Measurements from ENCODE around the gene EXOC4.

- TF ChIP-seq POLR2A (IDR thresholded peaks at IDR 0.05; ENCODE audit: low read length) (no peak), GATA1 (IDR thresholded peaks at IDR 0.05; ENCODE audit: low read depth, low read length) (no peak)
These were observed 529.6 kb downstream of the EXOC4 start for GRCh38 chr7:133782470-133782869.

All from erythroblast (primary cell).